Fibroblast of lung (primary cell): ENCODE results near the gene SPPL2C. TPM values are rescaled to one million over a fixed set of nuclear protein-coding genes. Genes with fewer than 3 reads are reported as not detected.

ENCODE experiments used
- DNase-seq, 2 donors: peaks; one replicate each; pipeline versions ENCODE4 v3.0.0 to v3.0.0-alpha.2; 2010; ENCODE audit warnings: low read depth in 2 of 2
- H2AFZ ChIP-seq: 2 replicates; pipeline ENCODE4 v1.5.1; 2012; ENCODE audit warnings: low read length, control low read depth, inconsistent platforms
- H3K27ac ChIP-seq: 2 replicates; pipeline ENCODE4 v1.5.1; 2011; ENCODE audit warnings: low read length, control low read depth; ENCODE audit not compliant: insufficient read depth
- H3K27me3 ChIP-seq: 2 replicates; pipeline ENCODE4 v1.5.1; 2011; ENCODE audit warnings: mild to moderate bottlenecking, low read length; ENCODE audit not compliant: control insufficient read depth, insufficient read depth
- H3K36me3 ChIP-seq: 2 replicates; pipeline ENCODE4 v1.5.1; 2011; ENCODE audit warnings: low read length; ENCODE audit not compliant: control insufficient read depth, insufficient read depth
- H3K4me1 ChIP-seq: 2 replicates; pipeline ENCODE4 v1.5.1; 2011; ENCODE audit warnings: low read length; ENCODE audit not compliant: control insufficient read depth, insufficient read depth; ENCODE audit errors: extremely low read depth
- H3K4me2 ChIP-seq: 2 replicates; pipeline ENCODE4 v1.5.1; 2011; ENCODE audit warnings: low read length, control low read depth; ENCODE audit not compliant: insufficient read depth; ENCODE audit errors: extremely low read depth
- H3K4me3 ChIP-seq, 4 experiments: fragments of 200-600 bp in 1 of 4; sonication (generic) in 1 of 4; replicated peaks in 1 of 4; 2 replicates each; pipeline ENCODE4 v1.5.1; 2011 to 2016; ENCODE audit warnings: low read length in 4 of 4, low read depth in 3 of 4, mild to moderate bottlenecking in 3 of 4, control low read depth in 2 of 4, inconsistent platforms in 1 of 4, mixed read lengths in 1 of 4; ENCODE audit not compliant: insufficient read depth in 1 of 4; ENCODE audit errors: control extremely low read depth in 1 of 4
- H3K79me2 ChIP-seq: 2 replicates; pipeline ENCODE4 v1.5.1; 2012; ENCODE audit warnings: mild to moderate bottlenecking, low read length, inconsistent platforms; ENCODE audit not compliant: control insufficient read depth, insufficient read depth
- H3K9ac ChIP-seq: 2 replicates; pipeline ENCODE4 v1.5.1; 2011; ENCODE audit warnings: mild to moderate bottlenecking, low read length, control low read depth; ENCODE audit not compliant: insufficient read depth
- H3K9me3 ChIP-seq: 2 replicates; pipeline ENCODE4 v1.5.1; 2012; ENCODE audit warnings: low read depth, low read length; ENCODE audit not compliant: control insufficient read depth, insufficient read depth
- H4K20me1 ChIP-seq: 2 replicates; pipeline ENCODE4 v1.5.1; 2011; ENCODE audit warnings: low read length; ENCODE audit not compliant: control insufficient read depth, insufficient read depth; ENCODE audit errors: extremely low read depth
- CTCF ChIP-seq, 2 donors: IDR thresholded peaks in 1 of 2; conservative IDR thresholded peaks in 1 of 2; 1 replicate in 1 of 2; 2 replicates in 1 of 2; pipeline ENCODE4 v1.5.1; 2011 to 2012; ENCODE audit warnings: low read length in 2 of 2, control low read depth in 1 of 2, inconsistent platforms in 1 of 2, low read depth in 1 of 2, mild to moderate bottlenecking in 1 of 2
- EZH2 ChIP-seq: IDR thresholded peaks from 2 replicates; pipeline ENCODE4 v1.5.1; 2012; ENCODE audit warnings: low read length, control low read depth, mild to moderate bottlenecking; ENCODE audit errors: missing control alignments
- polyA plus RNA-seq, 2 donors: library from polyadenylated mRNA; depleted of rRNA in 1 of 2; stranded (reverse) in 1 of 2; unstranded in 1 of 2; fragments of >200 nt; gene quantifications; 2 replicates each; pipeline ENCODE4 v1.2.1, GENCODE V29; 2011 to 2012; ENCODE audit warnings: missing spikeins in 1 of 2
- total RNA-seq: library from RNA; depleted of rRNA; stranded (reverse); fragments of >200 nt; gene quantifications from 2 replicates; pipeline ENCODE4 v1.2.1, GENCODE V29; 2014

SPPL2C gene
- total and polyA plus RNA-seq, 2 donors (not counting 1 experiment from before 2014, with no cell fraction given), result not detected

GRCh38 chr17:45826919-45827588 is 17.6 kb upstream of the SPPL2C start:
- Histone ChIP-seq H3K27me3 (no peaks in the 10 kb centered on the region), H3K4me3 (no peak overlapping the region), H3K9me3 (no peaks in the 10 kb centered on the region), H3K4me1 (no peaks in the 10 kb centered on the region), H3K79me2 (no peaks in the 10 kb centered on the region), H3K36me3 (no peaks in the 10 kb centered on the region), H3K9ac (no peak overlapping the region), H2AFZ (no peak overlapping the region), H3K27ac (no peak overlapping the region), H4K20me1 (no peaks in the 10 kb centered on the region), H3K4me2 (no peak overlapping the region)
- DNase-seq, result no peak
- no peak for TF ChIP-seq EZH2
- no peak for TF ChIP-seq CTCF (conservative IDR thresholded peaks at IDR 0.05 in 1 of 2, IDR thresholded peaks at IDR 0.05 in 1 of 2; ENCODE audit: low read depth in 1 of 2, low read length in 2 of 2)

- no peaks in the 10 kb centered on the region for H3K27me3 ChIP-seq
- H3K4me3 ChIP-seq, result no peak overlapping the region
- no peak overlapping the region for H3K27ac ChIP-seq
- no peaks in the 10 kb centered on the region for H3K79me2 ChIP-seq
- no peak overlapping the region for H2AFZ ChIP-seq
- no peaks in the 10 kb centered on the region for H3K36me3 ChIP-seq
- no peak for DNase-seq
- H3K4me2 ChIP-seq, result no peak overlapping the region
- no peaks in the 10 kb centered on the region for H3K9me3 ChIP-seq
- no peaks in the 10 kb centered on the region for H4K20me1 ChIP-seq
- no peak overlapping the region for H3K9ac ChIP-seq
- no peak for TF ChIP-seq EZH2
- TF ChIP-seq CTCF (conservative IDR thresholded peaks at IDR 0.05 in 1 of 2, IDR thresholded peaks at IDR 0.05 in 1 of 2; ENCODE audit: low read depth in 1 of 2, low read length in 2 of 2), result no peak
- H3K4me1 ChIP-seq, result no peaks in the 10 kb centered on the region
Observed at GRCh38 chr17:45828171-45828570, 16.5 kb upstream of the SPPL2C start.

- TF ChIP-seq EZH2, result no peak
- no peak for TF ChIP-seq CTCF (conservative IDR thresholded peaks at IDR 0.05 in 1 of 2, IDR thresholded peaks at IDR 0.05 in 1 of 2; ENCODE audit: low read depth in 1 of 2, low read length in 2 of 2)
- Histone ChIP-seq H3K36me3 (no peaks in the 10 kb centered on the region), H3K4me1 (no peaks in the 10 kb centered on the region), H3K27ac (no peak overlapping the region), H3K4me2 (no peak overlapping the region), H3K79me2 (no peaks in the 10 kb centered on the region), H4K20me1 (no peaks in the 10 kb centered on the region), H3K9me3 (no peaks in the 10 kb centered on the region), H3K9ac (no peak overlapping the region), H2AFZ (no peak overlapping the region), H3K4me3 (no peak overlapping the region), H3K27me3 (no peaks in the 10 kb centered on the region)
- DNase-seq, result no peak
Observed at GRCh38 chr17:45828582-45829133, 16.0 kb upstream of the SPPL2C start.
